Measurements from ENCODE around the gene IRF3.
A peak's percentile ranks its signal among the peaks of the same experiment; 100 is the strongest.

Gene IRF3

DNA sequence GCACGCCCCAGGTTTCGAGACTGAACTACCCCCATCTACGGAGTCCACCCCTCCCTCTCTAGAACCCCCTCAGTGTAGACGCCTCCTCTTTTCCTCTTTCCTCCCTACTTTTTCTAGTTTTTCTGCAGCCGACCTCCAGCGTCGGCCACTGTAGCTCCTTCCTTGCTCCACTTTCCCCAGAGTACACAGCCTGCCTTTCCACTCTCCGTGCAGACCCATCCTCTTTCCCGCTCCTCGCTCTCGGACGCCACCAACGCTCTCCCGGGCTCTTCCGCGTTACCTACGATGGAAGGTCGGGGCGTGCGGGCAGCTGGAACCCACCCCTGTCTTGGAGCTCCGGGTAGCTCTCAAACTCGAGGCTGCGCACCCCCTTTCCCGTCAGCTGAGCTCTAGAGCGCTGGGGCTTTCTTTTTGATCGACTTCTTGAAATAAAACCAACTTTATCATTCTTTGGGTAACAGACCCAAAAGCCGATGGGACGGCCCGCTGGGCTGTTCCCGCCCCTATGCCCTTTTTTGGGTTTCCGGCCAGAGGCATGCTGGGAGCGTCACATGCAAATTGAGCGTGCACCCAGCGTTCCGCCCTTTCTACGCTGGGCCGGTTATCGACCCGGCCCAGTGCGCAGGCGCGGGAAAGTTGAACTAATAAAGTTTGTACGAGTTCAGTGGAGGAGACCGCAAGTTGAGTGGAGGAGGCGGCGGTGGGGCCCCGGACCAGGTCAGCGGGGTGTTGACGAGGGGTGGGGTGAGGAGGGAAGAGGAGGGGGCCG, at the start of gene IRF3, which contains the start of gene BCL2L12:
IRF3 (minus strand) TSS at position 507 of the 769 bp plus-strand sequence. CDS start 1,019 bp downstream, outside the sequence.
BCL2L12 (plus strand) TSS at position 583 of the 769 bp plus-strand sequence. CDS start 760 bp downstream, outside the sequence.
- DNase-seq = peak; percentile 99 to 100

DNA sequence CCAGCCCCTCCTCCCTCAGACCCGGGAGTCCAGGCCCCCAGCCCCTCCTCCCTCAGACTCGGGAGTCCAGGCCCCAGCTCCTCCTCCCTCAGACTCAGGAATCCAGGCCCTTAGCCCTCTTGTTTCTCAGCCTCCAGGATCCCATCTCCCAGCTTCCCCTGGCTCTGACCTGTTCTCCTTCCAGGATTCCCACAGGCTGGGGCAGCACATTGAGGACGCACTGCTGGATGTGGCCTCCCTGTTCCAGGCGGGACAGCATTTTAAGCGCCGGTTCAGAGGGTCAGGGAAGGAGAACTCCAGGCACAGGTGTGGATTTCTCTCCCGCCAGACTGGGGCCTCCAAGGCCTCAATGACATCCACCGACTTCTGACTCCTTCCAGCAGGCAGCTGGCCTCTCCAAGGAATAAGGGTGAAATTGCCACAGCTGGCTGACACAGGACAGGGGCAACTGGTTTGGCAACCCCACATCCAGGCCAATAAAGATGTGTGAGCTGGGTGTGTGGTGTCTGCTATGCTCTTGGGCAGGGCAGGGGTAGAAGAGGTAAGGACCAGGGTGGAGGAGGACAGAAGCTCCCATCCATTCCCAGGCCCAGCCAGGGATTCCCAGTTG, 47.7 kb upstream of the IRF3 start:
- no peak for DNase-seq

DNA sequence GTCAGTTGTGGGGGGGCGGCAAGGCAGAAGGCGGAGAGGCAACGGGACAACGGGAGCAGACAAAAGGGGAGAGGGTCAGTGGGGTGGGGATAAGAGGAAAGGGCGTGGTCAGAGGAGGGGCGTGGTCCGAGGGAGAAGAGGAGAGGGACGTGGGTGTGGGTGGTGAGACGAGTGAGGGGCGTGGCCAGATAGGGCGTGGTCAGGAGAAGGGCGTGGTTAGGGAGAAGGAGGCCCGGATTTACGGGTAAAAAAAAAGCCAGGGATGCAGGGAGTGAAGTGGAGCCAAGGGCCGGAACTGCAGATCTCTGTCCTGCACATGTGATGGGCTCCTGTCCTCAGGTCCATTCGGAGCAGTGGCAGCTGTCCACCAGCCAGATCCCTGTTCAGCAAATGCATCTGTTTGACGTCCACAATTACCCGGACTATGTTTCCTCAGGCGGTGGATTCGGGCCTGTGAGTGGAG, 46.8 kb upstream of the IRF3 start:
- peak in 1 of 2 experiments; percentile 22 for DNase-seq

DNA sequence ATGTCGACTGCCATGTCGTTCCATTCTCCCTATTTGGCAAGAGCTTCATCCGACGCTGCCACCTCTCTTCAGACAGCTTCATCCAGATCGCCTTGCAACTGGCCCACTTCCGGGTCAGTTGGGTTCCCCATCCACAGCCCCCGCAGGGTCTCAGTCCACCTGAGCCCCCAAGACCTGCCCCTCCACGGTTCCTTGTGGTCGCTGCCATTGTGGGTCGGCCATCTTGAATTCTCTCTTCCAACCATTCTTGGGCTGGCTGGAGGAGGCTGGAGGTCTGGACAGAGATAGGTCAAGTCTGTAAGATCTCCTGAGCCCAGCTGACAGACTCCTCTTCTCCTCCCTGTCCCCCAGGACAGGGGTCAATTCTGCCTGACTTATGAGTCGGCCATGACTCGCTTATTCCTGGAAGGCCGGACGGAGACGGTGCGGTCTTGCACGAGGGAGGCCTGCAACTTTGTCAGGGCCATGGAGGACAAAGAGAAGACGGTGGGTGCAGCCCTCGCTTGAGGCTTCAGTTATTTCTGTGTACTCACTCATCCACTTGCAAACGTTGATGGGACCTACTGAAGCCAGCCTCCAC, 44.8 kb upstream of the IRF3 start:
- no peak for DNase-seq

GRCh38 chr19:49705919-49706318, 40.3 kb upstream of the IRF3 start:
- no peak for DNase-seq

- DNase-seq = no peak
Observed at GRCh38 chr19:49704888-49705642, 39.4 kb upstream of the IRF3 start.

GRCh38 chr19:49701271-49701786, 35.7 kb upstream of the IRF3 start:
- no peak for DNase-seq

- no peak for DNase-seq
Observed at GRCh38 chr19:49700563-49700962, 34.9 kb upstream of the IRF3 start.

GRCh38 chr19:49699364-49699763, 33.7 kb upstream of the IRF3 start:
- DNase-seq = no peak

DNA sequence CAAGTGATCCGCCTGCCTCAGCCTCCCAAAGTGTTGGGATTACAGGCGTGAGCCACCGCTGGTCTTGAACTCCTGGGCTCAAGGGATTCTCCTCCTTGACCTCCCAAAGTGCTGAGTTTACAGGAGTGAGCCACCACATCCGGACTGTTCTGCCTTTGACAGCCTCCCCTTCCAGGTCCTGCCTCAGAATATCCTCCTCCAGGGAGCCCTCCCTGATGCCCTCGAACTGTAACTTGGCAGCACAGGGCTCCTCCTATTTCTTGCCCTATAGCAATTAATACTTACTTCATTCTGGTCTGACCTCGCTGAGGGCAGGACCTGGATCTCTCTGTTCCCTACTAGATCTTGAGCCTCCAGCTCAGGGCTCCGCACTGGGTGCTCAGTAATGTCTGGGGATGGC, 31.2 kb upstream of the IRF3 start:
- DNase-seq = no peak

DNA sequence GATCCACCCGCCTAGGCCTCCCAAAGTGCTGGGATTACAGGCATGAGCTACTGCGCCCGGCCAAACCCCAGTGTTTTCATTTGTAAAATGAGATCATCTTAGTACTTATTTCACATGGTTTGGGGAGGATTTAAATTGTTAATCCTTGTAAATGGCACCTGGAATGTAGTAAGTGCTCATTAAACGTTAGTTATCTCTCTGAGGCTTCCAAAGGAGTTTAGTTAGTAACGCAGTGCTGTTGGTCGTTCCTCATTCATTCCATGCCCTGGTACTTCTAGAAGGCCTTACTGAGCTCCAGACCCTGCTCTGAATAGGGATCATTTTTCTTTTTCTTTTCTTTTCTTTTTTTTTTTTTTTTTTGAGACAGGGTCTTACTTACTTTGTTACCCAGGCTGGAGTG, 30.5 kb upstream of the IRF3 start:
- DNase-seq = no peak

DNA sequence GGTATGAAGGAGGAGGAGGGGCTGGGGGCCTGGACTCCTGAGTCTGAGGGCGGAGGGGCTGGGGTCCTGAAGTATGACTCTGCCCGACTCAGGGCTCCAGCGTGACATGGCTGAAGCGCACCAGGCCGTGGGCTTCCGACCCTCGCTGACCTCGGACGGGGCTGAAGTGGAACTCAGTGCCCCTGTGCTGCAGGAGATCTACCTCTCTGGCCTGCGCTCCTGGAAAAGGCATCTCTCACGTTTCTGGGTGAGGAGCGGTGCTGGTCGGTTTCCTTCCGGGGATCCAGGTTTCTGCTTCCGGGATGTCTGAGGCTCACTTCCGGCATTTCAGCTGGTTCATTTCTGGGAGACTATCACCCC, 26.5 kb upstream of the IRF3 start:
- DNase-seq = no peak

DNA sequence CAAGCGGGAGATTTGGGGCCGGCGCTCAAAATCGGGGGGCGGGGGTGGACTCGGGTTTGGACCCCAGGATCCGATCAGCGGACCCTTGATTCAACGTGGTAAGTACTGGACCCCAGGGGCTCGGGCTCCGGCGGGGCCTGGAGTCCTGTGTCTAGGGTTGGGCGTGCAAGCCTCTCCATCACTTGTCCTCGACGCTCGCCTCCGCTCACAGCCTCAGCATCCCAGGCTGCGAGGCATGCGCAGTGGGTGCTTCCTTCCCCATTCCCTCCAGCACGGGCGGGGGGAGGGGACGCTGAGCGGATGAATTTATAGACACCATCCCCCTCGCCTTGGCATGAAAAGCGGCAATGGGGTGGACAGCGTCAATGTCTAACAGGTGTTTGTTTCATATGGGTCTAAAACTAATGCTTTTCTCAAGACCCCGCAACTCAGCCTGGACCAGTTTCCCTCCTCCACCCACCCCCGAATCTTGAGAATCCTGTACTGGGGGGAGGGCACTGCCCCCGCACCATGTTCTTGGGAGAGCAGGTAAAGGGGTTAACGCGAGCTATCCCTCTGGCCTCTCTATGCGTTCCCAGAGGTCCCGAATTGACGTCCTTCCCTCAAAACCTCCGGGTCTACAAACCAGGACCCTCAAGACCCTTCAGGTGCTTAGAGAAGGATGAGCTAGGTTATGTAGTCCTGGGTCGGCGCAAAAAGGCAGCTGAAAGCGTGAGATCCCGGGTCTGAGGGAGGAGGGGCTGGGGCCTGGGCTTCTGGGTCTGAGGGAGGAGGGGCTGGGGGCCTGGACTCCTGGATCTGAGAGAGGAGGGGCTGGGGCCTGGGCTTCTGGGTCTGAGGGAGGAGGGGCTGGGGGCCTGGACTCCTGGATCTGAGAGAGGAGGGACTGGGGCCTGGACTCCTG, 25.8 kb upstream of the IRF3 start:
- DNase-seq = peak; percentile 58 to 61

GRCh38 chr19:49690656-49691242, 25.1 kb upstream of the IRF3 start, which contains the start of gene CPT1C:
CPT1C (plus strand) TSS chr19:49691116; CDS start chr19:49692253, 1,137 bp downstream.
- peak; percentile 69 to 80 for DNase-seq

GRCh38 chr19:49690079-49690655, 24.5 kb upstream of the IRF3 start:
- no peak for DNase-seq

DNA sequence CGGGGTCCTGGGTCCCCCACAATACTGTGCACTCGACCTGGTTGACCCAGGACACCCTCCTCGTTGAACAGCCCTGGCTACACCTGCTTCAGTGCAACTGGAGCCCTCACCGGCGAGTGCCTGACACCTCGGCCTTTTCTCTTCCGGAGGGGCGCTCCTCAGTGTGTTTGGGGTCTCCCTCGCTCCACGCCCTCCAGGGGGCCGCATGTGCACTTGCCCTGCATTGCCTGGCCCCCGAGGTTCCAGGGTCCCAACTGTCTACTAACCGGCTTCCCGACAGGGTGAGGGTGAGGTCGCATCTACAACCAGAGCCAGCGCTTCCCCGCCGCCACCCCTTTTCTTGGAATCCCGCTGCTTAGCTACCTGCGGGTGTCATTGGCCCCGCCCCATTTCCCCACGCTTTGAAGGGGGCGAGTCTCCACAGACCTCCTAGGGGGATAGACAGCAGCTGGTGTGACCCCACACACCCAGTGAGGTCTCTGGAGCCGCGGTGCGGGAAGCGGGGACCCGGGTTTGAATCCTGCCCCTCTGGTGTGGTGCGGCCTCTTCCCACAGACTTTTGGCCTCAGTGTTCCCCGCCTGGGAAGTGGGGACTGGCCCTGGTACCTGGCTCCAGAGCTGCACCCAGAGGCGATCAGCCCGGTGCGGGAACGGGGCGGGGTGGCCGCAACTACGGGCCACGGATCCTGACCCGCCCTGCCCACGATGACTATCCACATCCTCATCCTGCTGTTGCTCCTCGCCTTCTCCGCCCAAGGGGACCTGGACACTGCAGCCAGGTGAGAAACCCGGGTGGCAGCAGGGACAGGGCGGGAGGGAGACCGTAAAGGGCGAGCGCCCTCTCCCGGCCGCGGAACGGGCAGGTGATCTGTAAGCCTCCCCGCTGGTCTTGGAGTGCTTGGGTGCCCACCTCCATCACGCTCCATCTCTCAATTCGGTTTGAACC, 23.7 kb upstream of the IRF3 start, which contains the start of gene ADM5:
ADM5 (plus strand) TSS at position 462 of the 946 bp plus-strand sequence; CDS start at position 706, 244 bp downstream.
- peak; percentile 44 to 61 for DNase-seq

- no peak for DNase-seq
Observed at GRCh38 chr19:49688531-49689132, 23.0 kb upstream of the IRF3 start.

DNA sequence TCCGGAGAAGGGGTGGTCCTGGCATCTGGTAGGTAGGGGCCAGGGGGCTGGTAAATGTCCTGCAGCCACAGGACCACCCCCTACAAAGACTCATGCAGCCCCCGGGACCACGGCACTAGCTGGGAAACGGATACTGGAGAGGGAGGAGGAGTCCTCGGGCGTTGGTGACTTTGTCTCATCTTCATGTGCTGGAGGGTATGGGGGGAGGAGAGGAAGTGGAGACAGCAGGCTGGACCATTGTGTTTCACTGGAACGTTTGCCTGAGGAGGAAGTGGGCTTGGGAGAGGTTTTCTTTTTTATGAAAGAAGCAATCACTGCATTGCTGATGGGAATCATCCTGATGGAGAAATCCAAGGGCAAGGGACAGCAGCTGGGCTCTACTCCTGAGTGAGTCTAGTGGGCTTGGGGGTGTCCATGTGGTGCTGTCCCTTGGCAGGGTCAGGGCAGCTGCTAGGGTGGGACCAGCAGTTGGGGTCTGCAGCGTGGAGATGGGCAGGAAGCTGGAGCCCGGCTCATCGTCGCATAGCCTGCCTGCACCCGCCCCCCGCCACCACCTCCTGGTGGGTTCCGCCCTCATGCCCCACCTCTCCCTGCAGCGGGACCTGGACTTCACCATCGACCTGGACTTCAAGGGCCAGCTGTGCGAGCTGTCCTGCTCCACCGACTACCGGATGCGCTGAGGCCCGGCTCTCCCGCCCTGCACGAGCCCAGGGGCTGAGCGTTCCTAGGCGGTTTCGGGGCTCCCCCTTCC, 22.1 kb upstream of the IRF3 start:
- no peak for DNase-seq

All from activated CD4-positive, alpha-beta T cell treated with anti-CD3 and anti-CD28 coated beads, Interleukin-2, amount 50 U/mL, for 48 hours (primary cell).